ENCODE measurements around the gene CPSF4L. TPM values are rescaled to one million over a fixed set of nuclear protein-coding genes. Genes with fewer than 3 reads are reported as not detected.

CPSF4L gene
- total RNA-seq, 1 donor from 2014 or later: not detected

DNA sequence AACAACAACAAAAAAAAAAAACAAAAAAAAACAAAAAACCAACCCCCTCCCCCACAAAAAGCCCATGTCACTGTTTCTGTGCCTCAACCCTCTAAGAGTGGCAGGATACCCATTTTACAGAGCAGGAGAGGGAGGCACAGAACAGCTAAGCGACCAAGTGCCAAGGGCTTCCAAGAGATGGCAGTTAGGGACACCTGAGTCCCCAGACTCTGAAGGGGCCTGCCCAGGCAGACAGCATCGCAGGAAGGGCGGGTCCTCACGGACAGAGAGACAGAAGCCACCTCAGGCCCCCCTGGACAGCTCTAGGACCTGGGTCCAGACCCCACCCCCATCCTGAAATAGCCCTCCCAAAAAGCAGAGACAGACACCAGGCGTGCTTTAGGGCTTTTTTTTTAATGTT lies 21.6 kb upstream of the CPSF4L start:
- Histone ChIP-seq H3K36me3 (peaks cover 19 to 20% of the 10 kb centered on the region in 2 donors), H3K9me3 (no peaks in the 10 kb centered on the region), H3K27ac (peak overlapping the region; percentile 16 to 46), H3K27me3 (no peaks in the 10 kb centered on the region), H3K4me3 (no peak overlapping the region), H3K4me1 (peaks cover 0 to 34% of the 10 kb centered on the region in 2 donors)
- no peak for TF ChIP-seq CTCF (IDR thresholded peaks at IDR 0.05)
- DNase-seq (ENCODE audit: low spot score in 2 of 2): no peak
- intact Hi-C loops (cut with DNase I): no loop called here

GRCh38 chr17:73282629-73283028 lies 20.9 kb upstream of the CPSF4L start:
- no peak for DNase-seq (ENCODE audit: low spot score in 2 of 2)
- TF ChIP-seq CTCF (IDR thresholded peaks at IDR 0.05): no peak
- Histone ChIP-seq H3K27me3 (no peaks in the 10 kb centered on the region), H3K36me3 (peaks cover 19 to 20% of the 10 kb centered on the region in 2 donors), H3K9me3 (no peaks in the 10 kb centered on the region), H3K4me1 (peaks cover 0 to 34% of the 10 kb centered on the region in 2 donors), H3K27ac (no peak overlapping the region), H3K4me3 (no peak overlapping the region)
- intact Hi-C loops (cut with DNase I): no loop called here

DNA sequence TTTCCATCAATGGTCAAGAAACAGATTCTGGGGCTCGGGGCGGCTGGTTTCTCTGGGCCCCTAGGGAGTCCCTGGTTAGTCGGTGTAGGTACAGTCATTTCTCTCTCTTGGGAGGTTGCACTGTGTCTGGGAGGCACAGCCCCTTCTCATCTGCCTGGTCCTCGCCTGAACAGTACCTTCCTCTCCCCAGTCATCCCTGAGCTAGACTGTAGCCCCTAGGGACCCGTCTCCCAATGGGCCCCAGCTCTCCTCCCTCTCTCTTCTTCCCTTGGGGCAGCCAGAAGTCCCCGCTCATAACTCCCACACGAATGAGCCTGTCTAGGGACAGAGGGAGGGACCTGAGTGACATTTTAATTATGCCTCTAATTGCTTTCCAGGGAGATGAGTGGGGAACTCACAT lies 20.2 kb upstream of the CPSF4L start:
- no peak overlapping the region for H3K27ac ChIP-seq
- no peak for TF ChIP-seq CTCF (IDR thresholded peaks at IDR 0.05)
- no peak overlapping the region for H3K4me3 ChIP-seq
- peaks cover 19 to 20% of the 10 kb centered on the region in 2 donors for H3K36me3 ChIP-seq
- H3K27me3 ChIP-seq: no peaks in the 10 kb centered on the region
- peaks cover 0 to 27% of the 10 kb centered on the region in 2 donors for H3K4me1 ChIP-seq
- H3K9me3 ChIP-seq: no peaks in the 10 kb centered on the region
- intact Hi-C loops (cut with DNase I): no loop called here
- no peak for DNase-seq (ENCODE audit: low spot score in 2 of 2)

DNA sequence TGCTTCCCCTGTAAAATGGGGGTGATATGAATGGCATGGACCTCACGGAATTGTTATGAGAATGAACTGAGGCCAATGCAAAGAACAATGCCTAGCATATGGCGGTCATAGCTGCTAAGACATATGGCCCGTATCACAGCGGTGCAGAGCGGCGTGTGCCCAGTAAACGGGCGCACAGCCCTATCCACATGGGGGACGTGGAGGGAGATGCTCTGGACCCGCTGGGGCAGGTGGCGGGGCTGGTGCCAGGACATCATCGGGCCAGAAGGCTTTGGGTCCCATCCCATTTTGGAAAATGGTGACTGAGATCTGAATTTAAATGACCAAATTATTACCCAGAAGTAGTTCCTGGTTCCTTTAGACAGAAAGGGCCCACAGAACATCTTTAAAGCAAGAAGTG lies 18.5 kb upstream of the CPSF4L start:
- Histone ChIP-seq H3K36me3 (peaks cover 7 to 9% of the 10 kb centered on the region in 2 donors), H3K27ac (no peak overlapping the region), H3K4me3 (no peak overlapping the region), H3K4me1 (peaks cover 0 to 22% of the 10 kb centered on the region in 2 donors), H3K9me3 (no peaks in the 10 kb centered on the region), H3K27me3 (no peaks in the 10 kb centered on the region)
- intact Hi-C loops (cut with DNase I): no loop called here
- no peak for TF ChIP-seq CTCF (IDR thresholded peaks at IDR 0.05)
- no peak for DNase-seq (ENCODE audit: low spot score in 2 of 2)

DNA sequence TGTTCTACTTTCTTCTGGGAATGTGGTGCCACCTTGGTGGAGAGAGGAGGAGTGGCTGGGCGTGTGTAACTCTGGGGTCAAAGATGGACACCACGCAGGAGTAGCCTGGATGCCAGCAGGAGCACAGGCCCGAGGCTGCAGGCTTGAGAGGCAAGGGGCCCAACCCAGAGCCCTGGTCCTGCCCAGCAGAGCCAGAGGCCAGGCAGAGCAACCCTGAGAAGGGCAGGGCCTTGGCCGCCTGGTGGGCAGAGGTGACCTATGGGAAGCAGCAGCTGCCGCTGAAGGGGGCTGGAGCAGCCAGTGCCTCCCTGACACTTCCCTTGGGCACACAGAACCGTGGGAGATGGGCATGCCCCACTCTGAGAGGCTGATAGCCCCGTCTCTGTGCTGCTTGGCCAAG lies 18.0 kb upstream of the CPSF4L start:
- H3K4me1 ChIP-seq: peaks cover 0 to 22% of the 10 kb centered on the region in 2 donors
- H3K36me3 ChIP-seq: peaks cover 2 to 4% of the 10 kb centered on the region in 2 donors
- no peaks in the 10 kb centered on the region for H3K27me3 ChIP-seq
- H3K4me3 ChIP-seq: no peak overlapping the region
- no peak for TF ChIP-seq CTCF (IDR thresholded peaks at IDR 0.05)
- DNase-seq (ENCODE audit: low spot score in 2 of 2): no peak
- intact Hi-C loops (cut with DNase I): no loop called here
- H3K9me3 ChIP-seq: no peaks in the 10 kb centered on the region
- peak overlapping the region in 1 of 2 donors; percentile 38 for H3K27ac ChIP-seq

Data from ascending aorta (tissue), 2 donors.